Ovary (tissue), 9 donors: Measurements from ENCODE around the gene KCNK4. TPM values are rescaled to one million over a fixed set of nuclear protein-coding genes. Genes with fewer than 3 reads are reported as not detected.

Experiments used
- DNase-seq, 5 donors: peaks; one replicate each; pipeline ENCODE4 v3.0.0-alpha.2; 2019 to 2020
- H3K27ac ChIP-seq, 2 donors: fragments of 200-600 bp; one replicate each; pipeline versions ENCODE4 v1.5.1 to v1.8.0; 2019 to 2022
- H3K27me3 ChIP-seq: fragments of 200-600 bp; one replicate; pipeline ENCODE4 v1.8.0; 2022
- H3K36me3 ChIP-seq: fragments of 200-600 bp; sonication (generic); one replicate; pipeline ENCODE4 v1.5.1; 2019
- H3K4me1 ChIP-seq: one replicate; pipeline ENCODE4 v1.8.1; 2013; ENCODE audit warnings: mild to moderate bottlenecking, moderate library complexity; ENCODE audit not compliant: insufficient read depth
- H3K4me3 ChIP-seq: fragments of 200-600 bp; sonication (generic); one replicate; pipeline ENCODE4 v1.5.1; 2017
- H3K9me3 ChIP-seq, 2 donors: fragments of 200-600 bp in 1 of 2; sonication (generic) in 1 of 2; one replicate each; pipeline versions ENCODE4 v1.5.1 to v1.8.1; 2013 to 2019; ENCODE audit warnings: mild to moderate bottlenecking in 1 of 2, moderate library complexity in 1 of 2
- EP300 ChIP-seq: sonication (generic); formaldehyde crosslinking; IDR thresholded peaks from one replicate; pipeline ENCODE4 v1.6.1; 2017; ENCODE audit warnings: antibody characterized with exemption
- POLR2A ChIP-seq: fragments of 450-650 bp; IDR thresholded peaks from one replicate; pipeline ENCODE4 v1.6.1; 2017; ENCODE audit warnings: antibody characterized with exemption, mild to moderate bottlenecking, moderate library complexity
- WGBS, 3 donors: extraction: QIAGEN DNeasy Blood & Tissue Kit in 1 of 3; methylation state at CpG; one replicate each; pipeline versions ENCODE4 v1.1.5 to v1.1.7; 2013 to 2017; 5-methylcytosine and 5-hydroxymethylcytosine counted together
- intact Hi-C, 4 donors: fragments of 100-400 bp; cut with DNase I; formaldehyde crosslinking; loops; one replicate each; pipeline versions ENCODE4 v1.11.0 to v1.15.1; 2022 to 2023
- polyA plus RNA-seq, 2 donors: library from polyadenylated mRNA; stranded (reverse); fragments of 200-250 nt in 1 of 2; fragments of 350-450 nt in 1 of 2; fragmentation: Illumina TruSeq in 1 of 2; extraction: RNeasy Lipid Tissue Mini Kit (QIAGEN cat#74804) in 1 of 2; gene quantifications; one replicate each; pipeline ENCODE4 v1.2.3, GENCODE V29; 2013 to 2014
- total RNA-seq, 7 donors: library from RNA; depleted of rRNA in 2 of 7; stranded (reverse); fragments of >200 nt in 2 of 7; fragmentation: NEBNext Ultra II Directional in 3 of 7; extraction: Animal tissue kit (Norgen Biotek cat#: 25700) in 3 of 7; gene quantifications; one replicate each; pipeline versions ENCODE4 v1.1.0 to v1.2.4, GENCODE V29; 2016 to 2023
- TF ChIP-seq, protein P1 (sequence below), 3 donors: fragments of 450-650 bp in 2 of 3; fragments of 200-600 bp in 1 of 3; IDR thresholded peaks; one replicate each; pipeline versions ENCODE4 v1.5.1 to v1.8.0; 2016 to 2022; ENCODE audit warnings: antibody characterized with exemption in 3 of 3, mild to moderate bottlenecking in 1 of 3
- donor health status: DM: no; HTN: no; CAD: no; lungs with moderate emphysema.
- donor health status: DM: no; HTN: no; CAD: no.
- donor health status: Bipolar disorder and iron deficiency.
- donor health status: DM: yes; HTN: yes; CAD: no.
- donor health status: DM: no; HTN: no; CAD: no.
- donor health status: DM: yes; HTN: yes; CAD: no.

The KCNK4 gene
- total and polyA plus RNA-seq, 9 donors, result not detected

- peak in 1 of 5 donors; percentile 18 for DNase-seq
- Histone ChIP-seq H3K4me3 (no peak overlapping the region), H3K27me3 (no peaks in the 10 kb centered on the region), H3K27ac (no peak overlapping the region), H3K4me1 (peaks cover 7% of the 10 kb centered on the region), H3K9me3 (no peaks in the 10 kb centered on the region), H3K36me3 (no peaks in the 10 kb centered on the region)
- intact Hi-C loops, result loop anchor here in 1 of 4 donors (10.0 kb wide), 1 partner anchor 286 kb away; no protein-coding TSS in a partner anchor
- TF ChIP-seq, protein P1, sequence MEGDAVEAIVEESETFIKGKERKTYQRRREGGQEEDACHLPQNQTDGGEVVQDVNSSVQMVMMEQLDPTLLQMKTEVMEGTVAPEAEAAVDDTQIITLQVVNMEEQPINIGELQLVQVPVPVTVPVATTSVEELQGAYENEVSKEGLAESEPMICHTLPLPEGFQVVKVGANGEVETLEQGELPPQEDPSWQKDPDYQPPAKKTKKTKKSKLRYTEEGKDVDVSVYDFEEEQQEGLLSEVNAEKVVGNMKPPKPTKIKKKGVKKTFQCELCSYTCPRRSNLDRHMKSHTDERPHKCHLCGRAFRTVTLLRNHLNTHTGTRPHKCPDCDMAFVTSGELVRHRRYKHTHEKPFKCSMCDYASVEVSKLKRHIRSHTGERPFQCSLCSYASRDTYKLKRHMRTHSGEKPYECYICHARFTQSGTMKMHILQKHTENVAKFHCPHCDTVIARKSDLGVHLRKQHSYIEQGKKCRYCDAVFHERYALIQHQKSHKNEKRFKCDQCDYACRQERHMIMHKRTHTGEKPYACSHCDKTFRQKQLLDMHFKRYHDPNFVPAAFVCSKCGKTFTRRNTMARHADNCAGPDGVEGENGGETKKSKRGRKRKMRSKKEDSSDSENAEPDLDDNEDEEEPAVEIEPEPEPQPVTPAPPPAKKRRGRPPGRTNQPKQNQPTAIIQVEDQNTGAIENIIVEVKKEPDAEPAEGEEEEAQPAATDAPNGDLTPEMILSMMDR (IDR thresholded peaks at IDR 0.05), result no peak
- TF ChIP-seq EP300, result no peak
- TF ChIP-seq POLR2A, result no peak
- whole genome bisulfite sequencing, 3 donors, result 47 to 52% (median 50%) methylated on average over 10 of the region's 10 CpGs
These were observed 495 bp upstream of the KCNK4 start for GRCh38 chr11:64290352-64291261.

- Histone ChIP-seq H3K9me3 (no peaks in the 10 kb centered on the region), H3K4me3 (no peak overlapping the region), H3K27me3 (peaks cover 2% of the 10 kb centered on the region), H3K4me1 (peaks cover 6% of the 10 kb centered on the region), H3K27ac (no peak overlapping the region), H3K36me3 (no peaks in the 10 kb centered on the region)
- intact Hi-C loops, result loop anchor here in 1 of 4 donors (10.0 kb wide), 1 partner anchor 287 kb away; no protein-coding TSS in a partner anchor
- TF ChIP-seq, protein P1 (IDR thresholded peaks at IDR 0.05), result no peak
- TF ChIP-seq POLR2A, result no peak
- TF ChIP-seq EP300, result no peak
- 0 to 1% (median 0%) methylated on average over 42 to 95 of the region's 96 CpGs for WGBS, 3 donors
- no peak for DNase-seq
These were observed 804 bp downstream of the KCNK4 start for GRCh38 chr11:64291752-64292459.

- H3K36me3 ChIP-seq, result no peaks in the 10 kb centered on the region
- no peaks in the 10 kb centered on the region for H3K9me3 ChIP-seq
- TF ChIP-seq EP300, result no peak
- TF ChIP-seq, protein P1 (IDR thresholded peaks at IDR 0.05), result no peak
- no peak for TF ChIP-seq POLR2A
- 35 to 40% (median 38%) methylated on average over 40 to 42 of the region's 42 CpGs for WGBS, 3 donors
- peaks cover 6% of the 10 kb centered on the region for H3K4me1 ChIP-seq
- intact Hi-C loops, result loop anchor here in 1 of 4 donors (10.0 kb wide), 1 partner anchor 288 kb away; no protein-coding TSS in a partner anchor
- no peak overlapping the region for H3K4me3 ChIP-seq
- DNase-seq, result peak in 1 of 5 donors; percentile 16
- H3K27me3 ChIP-seq, result peaks cover 2% of the 10 kb centered on the region
- H3K27ac ChIP-seq, result no peak overlapping the region
These were observed 1.6 kb downstream of the KCNK4 start for GRCh38 chr11:64292460-64293254.

DNA sequence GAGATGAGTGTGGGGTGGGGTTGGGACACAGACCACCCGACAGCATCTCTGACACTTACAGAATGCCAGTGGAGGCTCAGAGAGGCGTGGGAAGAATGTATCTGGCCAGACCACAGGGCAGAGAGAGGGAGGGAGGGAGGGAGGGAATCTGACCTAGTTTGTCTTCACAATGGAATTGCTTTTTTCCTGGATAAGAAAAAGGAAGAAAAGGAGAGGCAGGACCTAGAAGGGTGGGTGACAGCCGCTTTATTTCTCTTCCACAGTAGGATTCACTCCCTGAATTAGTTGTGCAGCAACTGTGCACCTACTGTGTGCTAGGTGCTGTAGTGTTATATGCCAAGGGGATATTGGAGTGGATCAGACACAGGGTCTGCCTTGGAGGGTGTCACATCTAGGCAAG, 3.7 kb downstream of the KCNK4 start:
- intact Hi-C loops, result loop anchor here in 1 of 4 donors (10.0 kb wide), 1 partner anchor 290 kb away; no protein-coding TSS in a partner anchor
- Histone ChIP-seq H3K4me3 (no peak overlapping the region), H3K27ac (no peak overlapping the region), H3K4me1 (peaks cover 7% of the 10 kb centered on the region), H3K36me3 (no peaks in the 10 kb centered on the region), H3K9me3 (no peaks in the 10 kb centered on the region), H3K27me3 (peaks cover 5% of the 10 kb centered on the region)
- no peak for DNase-seq
- TF ChIP-seq EP300 (no peak), POLR2A (no peak)
- TF ChIP-seq, protein P1 (IDR thresholded peaks at IDR 0.05), result no peak
- 25 to 56% (median 53%) methylated on average over 3 of the region's 3 CpGs for WGBS, 3 donors
